DMS153 treated with DMSO at 0.1 percent for 48 hours (cell line): ENCODE results near the gene FOXJ3.
"Not testable (repeated sequence)": the region's sequence is repeated elsewhere in the genome, so short reads cannot be mapped to it uniquely, and the experiment has no call there.

Experiments
- DNase-seq: peaks from one replicate; lab custom pipeline; 2025; ENCODE audit not compliant: unreplicated experiment; lab: John Stamatoyannopoulos, UW

The FOXJ3 gene

DNA sequence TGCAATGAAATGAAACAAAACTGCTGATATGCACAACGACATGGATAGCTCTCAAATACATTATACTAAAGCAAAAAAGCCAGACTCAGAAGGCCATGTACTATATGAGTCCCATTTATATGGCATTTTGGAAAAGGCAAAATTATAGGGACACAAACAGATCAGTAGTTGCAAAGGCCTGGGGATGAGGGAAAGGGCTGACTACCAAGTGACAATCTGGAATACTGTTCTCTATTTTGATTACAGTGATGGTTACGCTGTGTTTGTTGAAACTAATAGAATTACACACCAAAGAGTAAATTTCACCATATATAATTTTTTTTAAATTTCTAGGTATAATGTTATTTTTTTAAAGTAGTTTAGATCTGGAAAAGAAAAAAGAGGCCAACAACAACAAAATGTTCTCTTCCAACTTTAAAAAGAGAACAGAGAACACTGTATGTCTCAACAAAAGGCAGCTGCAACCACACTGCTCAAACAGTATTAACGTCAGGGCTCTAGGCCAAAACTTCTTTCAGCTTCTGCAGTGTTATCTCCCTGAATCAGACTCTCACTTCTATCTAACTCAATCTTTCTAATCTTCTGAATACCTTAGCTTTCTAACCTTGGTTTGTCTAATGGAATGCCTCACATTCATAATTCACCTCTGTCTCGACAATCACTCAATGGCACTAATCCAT is 75.8 kb downstream of the FOXJ3 start:
- no peak for DNase-seq

- no peak for DNase-seq
Measured at GRCh38 chr1:42258218-42258617, 76.8 kb downstream of the FOXJ3 start.

- DNase-seq, result no peak
Measured at GRCh38 chr1:42251042-42251441, 84.0 kb downstream of the FOXJ3 start.

GRCh38 chr1:42250164-42250563 is 84.9 kb downstream of the FOXJ3 start:
- no peak for DNase-seq

- DNase-seq, result no peak
Measured at GRCh38 chr1:42240966-42241755, 93.9 kb downstream of the FOXJ3 start.

- no peak for DNase-seq
Measured at GRCh38 chr1:42239555-42239954, 95.5 kb downstream of the FOXJ3 start.

- DNase-seq, result no peak
Measured at GRCh38 chr1:42239041-42239440, 96.0 kb downstream of the FOXJ3 start.

- no peak for DNase-seq
Measured at GRCh38 chr1:42231253-42231652, 103.8 kb downstream of the FOXJ3 start.

DNA sequence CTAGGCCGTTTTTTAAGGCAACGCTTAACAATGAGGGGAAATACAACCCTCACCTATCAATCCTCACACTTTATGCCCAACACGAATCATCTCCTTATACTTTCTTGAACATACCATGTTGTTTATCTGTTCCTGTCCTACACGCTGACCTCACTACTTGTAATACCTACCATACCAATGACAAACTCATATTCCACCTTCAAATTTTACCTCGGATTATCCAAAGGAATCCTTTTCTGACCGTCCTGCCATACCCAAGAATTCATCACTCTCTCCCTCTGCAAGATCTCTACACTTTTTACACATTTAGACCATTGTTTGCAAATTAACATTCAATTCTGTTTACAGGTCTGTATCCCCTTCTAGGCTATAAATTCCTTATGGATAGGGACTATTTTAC is 106.1 kb downstream of the FOXJ3 start:
- no peak for DNase-seq

- DNase-seq, result no peak
Measured at GRCh38 chr1:42223036-42223435, 112.0 kb downstream of the FOXJ3 start.

GRCh38 chr1:42221952-42222606 is 113.0 kb downstream of the FOXJ3 start:
- DNase-seq, result no peak

GRCh38 chr1:42221456-42221855 is 113.6 kb downstream of the FOXJ3 start:
- DNase-seq, result no peak

GRCh38 chr1:42219627-42220026 is 115.4 kb downstream of the FOXJ3 start:
- DNase-seq, result no peak

DNA sequence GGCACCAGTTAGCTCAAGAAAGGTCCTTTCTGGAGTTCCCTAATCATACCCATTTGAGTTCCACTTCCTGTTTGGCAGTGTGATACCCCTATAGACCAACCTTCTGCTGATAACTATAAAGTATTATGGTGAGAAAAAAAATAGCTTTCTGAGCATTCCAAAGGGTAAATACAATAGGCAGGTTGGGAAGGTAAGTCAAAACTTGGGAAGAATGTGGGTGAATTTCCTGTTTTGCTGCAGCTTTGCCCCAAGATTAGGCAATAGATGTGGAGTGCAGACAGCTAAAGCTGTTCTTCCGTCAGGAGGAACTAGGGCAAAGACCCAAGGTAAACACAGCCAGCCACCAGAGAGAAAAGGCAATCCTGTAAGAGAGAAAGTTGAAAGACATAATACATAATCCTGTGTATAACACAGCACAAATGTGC is 120.6 kb downstream of the FOXJ3 start:
- DNase-seq, result peak; percentile 85

GRCh38 chr1:42211224-42211623 is 123.8 kb downstream of the FOXJ3 start:
- DNase-seq, result no peak

DNA sequence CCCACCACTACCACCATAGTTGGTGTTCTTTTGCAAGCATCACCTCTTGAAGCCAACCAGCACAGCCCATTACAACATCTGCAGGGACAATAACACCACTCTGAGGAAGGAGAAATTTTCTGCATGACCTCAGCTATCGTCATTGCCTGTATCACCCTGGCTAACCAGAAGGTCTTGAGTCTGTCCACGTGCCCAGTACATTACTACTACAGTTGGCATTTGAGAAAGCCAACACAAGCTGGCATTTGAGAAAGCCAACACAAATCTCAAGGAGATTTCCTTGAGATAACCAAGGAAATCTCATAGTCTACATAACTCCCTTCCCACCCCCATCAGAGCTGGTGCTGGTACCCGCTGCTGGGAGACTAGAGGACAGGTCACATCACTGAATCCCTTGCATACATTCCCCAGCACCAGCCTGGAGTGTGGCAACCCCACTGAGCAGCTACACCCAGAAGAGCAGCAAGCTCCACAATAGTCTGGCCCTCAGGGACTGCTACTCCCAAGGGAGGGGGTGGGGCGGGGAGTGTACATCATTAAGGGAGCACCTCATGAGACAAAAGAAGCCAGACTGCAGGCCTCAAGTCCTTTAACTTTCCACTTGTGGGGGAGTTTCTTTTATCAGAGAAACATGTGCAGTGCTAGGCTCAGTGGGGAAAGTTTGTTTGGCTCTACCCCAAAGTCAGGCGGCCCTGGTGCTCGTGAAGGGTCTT is 124.5 kb downstream of the FOXJ3 start:
- no peak for DNase-seq

DNA sequence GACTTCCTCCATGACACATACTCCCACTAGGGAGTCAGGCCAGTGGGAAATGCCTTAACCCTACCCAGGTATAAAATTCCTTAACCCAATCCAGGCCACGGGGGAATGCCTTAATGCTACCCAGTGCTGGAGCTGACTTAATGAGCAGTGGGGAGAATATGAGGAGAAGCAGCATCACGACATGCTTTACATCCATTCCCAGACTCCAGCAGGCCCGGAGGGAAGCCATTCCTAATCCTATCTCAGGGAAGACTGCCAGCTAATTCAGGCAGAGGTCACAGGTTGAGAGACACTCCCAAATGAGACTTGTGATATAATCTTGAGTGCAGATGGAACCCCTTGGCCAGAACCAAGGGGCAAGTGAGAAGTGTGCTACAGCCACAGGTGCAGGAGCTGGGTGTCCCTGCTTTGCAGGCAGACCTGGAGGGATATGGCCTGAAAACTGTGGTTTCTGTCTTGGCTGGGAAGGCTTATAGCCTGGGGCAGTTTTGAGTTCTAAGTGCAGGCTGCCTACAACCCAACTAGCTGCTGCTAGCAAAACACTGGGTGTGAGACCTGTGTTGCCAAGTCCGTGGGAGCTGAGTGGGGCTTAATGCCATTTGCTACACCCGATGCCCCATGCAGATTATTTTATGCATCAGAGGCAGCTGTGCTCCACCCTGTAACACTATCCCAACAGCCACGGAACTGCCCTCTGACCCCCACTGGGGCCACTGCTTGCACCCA is 125.3 kb downstream of the FOXJ3 start:
- DNase-seq, result no peak

DNA sequence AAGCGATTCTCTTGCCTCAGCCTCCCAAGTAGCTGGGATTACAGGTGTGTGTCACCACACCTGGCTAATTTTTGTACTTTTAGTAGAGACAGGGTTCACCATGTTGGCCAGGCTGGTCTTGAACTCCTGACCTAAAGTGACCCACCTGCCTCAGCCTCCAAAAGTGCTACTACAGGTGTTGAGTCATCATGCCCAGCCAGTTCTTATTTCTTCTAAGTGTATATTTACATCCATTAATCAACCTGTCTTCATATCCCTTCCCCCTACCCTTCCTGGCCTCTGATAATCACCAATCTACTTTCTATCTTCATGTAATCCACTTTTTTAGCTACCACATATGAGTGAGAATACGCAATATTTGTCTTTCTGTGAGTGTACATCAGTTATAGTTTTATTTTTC is 128.1 kb downstream of the FOXJ3 start:
- not testable (repeated sequence) for DNase-seq

DNA sequence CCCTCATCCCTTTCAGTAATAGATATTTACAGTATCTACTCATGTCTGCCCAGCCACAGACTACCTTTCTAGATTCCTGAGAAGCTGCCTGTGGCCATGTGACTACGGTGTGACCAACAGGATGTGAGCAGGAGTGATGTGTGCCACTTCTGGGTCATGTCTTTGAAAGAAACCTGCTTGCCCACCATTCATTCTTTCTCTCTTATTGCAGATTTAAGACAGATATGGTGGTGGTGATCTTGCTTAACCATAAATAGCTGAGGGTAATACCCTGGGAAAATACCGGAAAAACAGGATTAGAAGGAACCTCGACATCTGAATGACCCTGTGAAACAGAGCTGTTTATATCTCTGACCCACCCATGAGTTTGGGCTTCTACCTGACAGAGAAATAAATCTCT is 128.9 kb downstream of the FOXJ3 start:
- no peak for DNase-seq

DNA sequence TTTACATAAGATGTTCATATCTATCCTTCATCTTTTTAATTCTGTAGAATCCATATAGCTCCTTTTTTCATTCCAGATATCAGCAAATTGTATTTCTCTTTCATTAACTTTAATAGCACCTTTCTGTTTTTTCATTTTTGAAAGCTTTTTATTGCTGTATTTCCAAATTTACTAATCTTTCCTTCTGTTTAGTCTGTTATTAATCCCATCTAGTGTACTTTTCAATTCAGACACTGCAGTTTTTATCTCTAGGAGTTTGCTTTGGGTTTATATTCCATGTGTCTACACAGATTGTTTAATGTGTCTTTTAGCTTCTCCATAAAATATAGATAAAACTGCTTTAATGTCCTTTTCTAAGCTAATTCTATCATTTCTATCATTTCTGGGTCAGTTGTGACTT is 133.0 kb downstream of the FOXJ3 start:
- no peak for DNase-seq

DNA sequence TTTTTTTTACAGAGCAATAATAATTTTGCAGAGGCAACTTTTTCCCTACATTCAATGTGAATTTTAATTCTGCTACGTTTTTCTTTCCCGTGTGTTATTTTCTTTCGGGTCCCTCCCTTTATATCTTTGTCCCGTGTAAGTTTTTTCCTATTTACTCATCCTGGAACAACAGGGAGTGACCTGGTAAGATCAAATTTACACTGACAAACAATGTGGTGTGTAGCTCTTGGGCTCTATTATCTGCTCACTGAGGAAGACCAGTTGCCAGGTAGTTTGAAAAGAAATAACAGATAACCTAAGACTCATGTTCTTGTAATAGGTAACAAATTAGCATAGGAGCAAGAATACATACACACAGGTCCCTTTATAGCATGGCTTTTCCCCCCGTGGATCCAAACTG is 136.8 kb downstream of the FOXJ3 start:
- no peak for DNase-seq
